ENCODE results near the gene AK2.

- TF ChIP-seq CTCF (IDR thresholded peaks at IDR 0.05; ENCODE audit: extremely low read depth in 1 of 2, insufficient read depth in 1 of 2, low read depth in 1 of 2, low read length in 2 of 2) (no peak), POLR2A (IDR thresholded peaks at IDR 0.05; ENCODE audit: low read depth, low read length) (no peak), POLR2AphosphoS5 (IDR thresholded peaks at IDR 0.05; ENCODE audit: insufficient read depth, low read depth, low read length) (no peak)
Measured at GRCh38 chr1:32990887-32991286, 45.8 kb downstream of the AK2 start.
